OCI-LY3 (cell line): ENCODE measurements around the gene TAC3.
"Not testable (repeated sequence)": the region's sequence is repeated elsewhere in the genome, so short reads cannot be mapped to it uniquely, and the experiment has no call there.

Experiments
- EZH2phosphoT487 ChIP-seq: fragments of 200-600 bp; shearing (Covaris generic); IDR thresholded peaks from 2 replicates; pipeline ENCODE4 v1.6.1; 2018; ENCODE audit warnings: antibody characterized with exemption, mixed run types, low read depth
- TF ChIP-seq, protein P1 (sequence below): fragments of 200-600, 300-600 bp; sonication (generic); IDR thresholded peaks from 2 replicates; pipeline ENCODE4 v1.5.1; 2014; ENCODE audit warnings: antibody characterized with exemption, low read length, low read depth

DNA sequence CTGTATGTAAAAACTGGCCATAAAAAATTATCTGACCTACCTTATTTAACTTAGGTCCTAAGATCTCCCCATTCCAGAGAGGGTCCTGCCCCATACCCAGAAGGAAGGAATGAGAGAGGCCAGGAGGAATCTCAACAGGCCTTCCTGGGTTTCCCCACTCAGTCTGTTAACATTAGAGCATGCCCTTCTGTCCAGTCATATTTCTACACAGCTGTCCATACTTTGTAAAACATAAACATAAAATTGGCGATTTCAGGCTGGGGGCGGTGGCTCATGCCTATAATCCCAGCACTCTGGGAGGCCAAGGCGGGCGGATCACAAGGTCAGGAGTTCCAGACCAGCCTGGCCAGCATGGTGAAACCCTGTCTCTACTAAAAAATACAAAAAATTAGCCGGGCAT, 6.0 kb upstream of the TAC3 start:
- TF ChIP-seq, protein P1, sequence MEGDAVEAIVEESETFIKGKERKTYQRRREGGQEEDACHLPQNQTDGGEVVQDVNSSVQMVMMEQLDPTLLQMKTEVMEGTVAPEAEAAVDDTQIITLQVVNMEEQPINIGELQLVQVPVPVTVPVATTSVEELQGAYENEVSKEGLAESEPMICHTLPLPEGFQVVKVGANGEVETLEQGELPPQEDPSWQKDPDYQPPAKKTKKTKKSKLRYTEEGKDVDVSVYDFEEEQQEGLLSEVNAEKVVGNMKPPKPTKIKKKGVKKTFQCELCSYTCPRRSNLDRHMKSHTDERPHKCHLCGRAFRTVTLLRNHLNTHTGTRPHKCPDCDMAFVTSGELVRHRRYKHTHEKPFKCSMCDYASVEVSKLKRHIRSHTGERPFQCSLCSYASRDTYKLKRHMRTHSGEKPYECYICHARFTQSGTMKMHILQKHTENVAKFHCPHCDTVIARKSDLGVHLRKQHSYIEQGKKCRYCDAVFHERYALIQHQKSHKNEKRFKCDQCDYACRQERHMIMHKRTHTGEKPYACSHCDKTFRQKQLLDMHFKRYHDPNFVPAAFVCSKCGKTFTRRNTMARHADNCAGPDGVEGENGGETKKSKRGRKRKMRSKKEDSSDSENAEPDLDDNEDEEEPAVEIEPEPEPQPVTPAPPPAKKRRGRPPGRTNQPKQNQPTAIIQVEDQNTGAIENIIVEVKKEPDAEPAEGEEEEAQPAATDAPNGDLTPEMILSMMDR = not testable (repeated sequence)
- TF ChIP-seq EZH2phosphoT487 = not testable (repeated sequence)
